HG03135 (cell line): ENCODE data around the gene CSRP2.

Experiments
- ATAC-seq: cut with Tn5 transposase; IDR thresholded peaks from one replicate; pipeline ENCODE4 v1.9.1; 2021; ENCODE audit warnings: mild to moderate bottlenecking, moderate library complexity; ENCODE audit not compliant: unreplicated experiment

CSRP2 gene

DNA sequence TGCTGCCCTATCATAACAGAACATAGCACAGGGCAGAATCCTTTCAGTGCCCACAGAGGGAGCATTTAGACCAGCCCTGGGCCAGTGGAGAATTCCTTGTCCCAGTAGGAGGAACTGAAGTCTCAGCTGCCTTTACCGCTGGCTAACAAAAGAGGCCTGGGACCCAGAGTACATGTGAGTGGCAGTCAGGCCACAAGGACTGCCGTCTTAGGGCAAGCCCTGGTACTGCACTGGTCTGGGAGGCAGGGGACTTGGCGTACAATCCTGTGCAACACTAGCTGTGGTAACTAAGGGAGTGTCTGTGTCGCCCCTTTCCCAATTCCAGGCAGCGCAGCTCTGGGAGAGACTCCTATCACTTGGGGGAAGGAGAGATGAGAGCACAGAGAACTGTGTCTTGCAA is 17.0 kb upstream of the CSRP2 start:
- no peak for ATAC-seq

DNA sequence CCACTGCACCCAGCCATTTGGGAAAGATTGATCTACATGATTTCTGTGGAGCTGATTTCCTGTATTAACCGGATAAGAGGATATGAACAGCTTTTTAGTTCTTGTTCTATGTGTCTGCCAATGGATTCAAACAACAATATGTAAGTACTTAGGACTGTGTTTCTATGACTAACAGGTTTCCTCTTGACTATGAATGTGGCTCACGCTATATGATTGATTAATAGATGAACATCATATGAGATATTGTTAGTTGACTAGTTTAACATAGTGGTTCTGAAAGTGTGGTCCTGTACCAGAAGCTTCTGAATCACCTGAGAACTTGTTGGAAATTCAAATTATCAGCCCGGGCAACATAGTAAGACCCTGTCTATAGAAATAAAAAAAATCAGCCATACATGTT is 12.8 kb upstream of the CSRP2 start:
- no peak for ATAC-seq

DNA sequence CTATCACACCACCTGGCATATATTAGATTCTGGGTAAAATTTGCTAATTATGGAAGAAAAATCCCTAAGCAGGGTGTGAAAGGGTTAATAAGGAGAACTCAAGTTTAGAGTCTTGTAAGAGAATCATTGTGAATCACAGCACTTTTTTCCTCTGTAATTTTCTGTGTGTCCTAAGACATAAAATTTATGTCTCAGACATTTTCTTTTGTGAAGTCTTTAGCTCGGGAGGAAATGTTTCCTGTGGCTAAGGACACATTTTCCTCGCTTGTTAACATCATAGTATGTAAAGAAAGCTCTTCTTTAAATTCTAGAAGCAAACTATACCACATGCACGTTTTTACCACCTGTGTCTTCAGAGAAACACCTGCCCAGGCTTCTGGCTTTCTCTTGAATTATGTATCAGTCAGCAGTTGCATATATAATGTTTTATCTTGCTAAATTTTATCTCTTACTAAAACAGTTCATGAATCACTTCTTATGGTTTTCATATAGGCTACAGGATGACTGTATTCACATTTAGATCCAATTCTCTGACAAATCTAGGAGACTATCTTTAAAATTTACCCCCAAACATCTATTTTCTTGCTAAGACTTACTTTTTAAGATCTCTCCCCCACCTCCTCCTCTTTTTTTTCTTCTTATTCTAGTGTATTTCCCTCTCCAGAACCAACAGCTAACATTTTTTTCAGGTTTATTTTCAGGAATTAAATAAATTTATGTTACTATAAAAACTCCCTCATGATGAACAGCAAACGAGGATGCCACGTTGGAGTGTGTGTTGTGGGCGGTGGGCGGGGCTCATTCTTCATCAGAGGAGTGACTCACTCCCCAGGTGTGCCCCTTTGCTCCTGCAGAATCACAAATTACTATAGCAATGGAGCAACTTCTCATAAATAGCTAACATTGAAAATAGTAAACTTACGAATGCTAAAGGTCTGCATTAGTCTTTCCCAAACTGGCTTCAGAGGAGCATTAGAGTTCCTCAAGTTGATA is 11.6 kb upstream of the CSRP2 start:
- no peak for ATAC-seq

DNA sequence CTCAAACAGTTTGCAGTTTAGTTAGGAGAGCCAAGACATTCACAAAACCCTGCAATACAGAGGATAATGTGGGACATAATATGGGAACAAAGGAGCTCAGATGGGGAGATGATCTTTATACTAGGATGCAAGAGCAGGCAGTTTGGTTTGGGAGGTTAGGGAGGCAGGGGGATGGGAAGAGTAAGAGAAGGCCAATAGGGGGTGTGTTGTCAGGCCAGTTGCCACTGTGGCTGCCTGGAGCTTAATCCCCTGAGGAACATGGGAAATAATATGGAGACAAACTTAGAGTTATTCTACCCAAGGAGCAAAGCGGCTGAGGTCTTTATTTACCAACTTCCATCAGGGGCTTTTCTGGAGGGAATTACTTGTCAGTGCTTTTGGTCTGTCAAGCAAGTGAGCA is 10.0 kb upstream of the CSRP2 start:
- no peak for ATAC-seq

DNA sequence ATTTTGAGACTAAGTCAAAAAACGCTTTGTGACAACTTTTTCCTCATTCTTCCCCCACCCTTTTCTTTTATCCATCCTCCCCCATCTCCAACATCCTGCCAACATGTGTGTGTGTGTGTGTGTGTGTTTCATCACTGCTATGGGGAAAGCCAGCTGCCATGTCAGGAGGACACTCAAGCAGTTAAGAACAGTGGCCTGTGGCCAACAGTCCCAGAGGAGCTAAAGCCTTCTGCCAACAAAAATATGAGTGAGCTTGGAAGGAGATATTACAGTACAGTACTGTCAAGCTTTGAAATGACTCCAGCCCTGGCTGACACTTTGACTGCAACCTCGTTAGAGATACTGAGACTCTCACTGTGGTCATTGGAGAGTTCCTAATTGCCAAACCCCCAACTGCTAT is 5.0 kb upstream of the CSRP2 start:
- ATAC-seq: no peak

DNA sequence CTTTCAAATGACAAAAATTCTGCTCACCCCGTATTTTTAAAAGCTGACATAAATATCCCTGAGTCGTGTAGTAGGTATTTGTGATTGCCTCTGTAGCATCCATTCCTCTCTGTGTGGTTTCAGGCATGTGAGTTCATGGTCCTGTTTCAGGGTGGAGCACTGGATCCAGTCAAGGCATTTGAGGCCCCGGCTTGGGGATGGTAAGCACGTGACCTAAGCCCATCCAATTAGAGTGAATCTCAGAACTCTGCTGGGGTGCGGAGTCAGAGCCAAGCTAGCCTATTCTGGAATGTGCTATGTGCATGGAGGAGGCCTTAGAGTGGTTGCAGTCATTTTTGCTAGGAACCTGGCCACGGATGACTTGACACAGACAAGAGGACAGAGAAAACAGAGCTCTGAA is 4.3 kb upstream of the CSRP2 start:
- ATAC-seq: no peak

DNA sequence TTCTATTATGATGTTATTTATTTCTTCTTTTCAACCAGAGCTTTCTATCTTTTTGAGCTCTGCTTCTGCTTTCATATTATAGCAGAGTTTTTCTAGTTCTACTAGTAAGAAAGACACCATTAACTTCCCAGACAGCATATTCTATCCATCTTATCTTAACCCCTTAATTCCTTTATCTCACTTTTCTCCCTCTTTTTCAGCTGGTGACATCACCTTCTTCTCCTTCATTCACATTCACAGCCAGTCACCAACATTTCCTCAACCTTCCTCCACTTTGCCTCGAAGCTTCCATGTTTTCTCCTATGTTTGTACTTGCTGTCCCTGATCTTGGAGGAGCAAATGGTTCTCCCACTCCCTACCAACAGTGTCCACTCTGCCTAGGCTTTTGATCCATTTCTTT is 3.5 kb upstream of the CSRP2 start:
- no peak for ATAC-seq

DNA sequence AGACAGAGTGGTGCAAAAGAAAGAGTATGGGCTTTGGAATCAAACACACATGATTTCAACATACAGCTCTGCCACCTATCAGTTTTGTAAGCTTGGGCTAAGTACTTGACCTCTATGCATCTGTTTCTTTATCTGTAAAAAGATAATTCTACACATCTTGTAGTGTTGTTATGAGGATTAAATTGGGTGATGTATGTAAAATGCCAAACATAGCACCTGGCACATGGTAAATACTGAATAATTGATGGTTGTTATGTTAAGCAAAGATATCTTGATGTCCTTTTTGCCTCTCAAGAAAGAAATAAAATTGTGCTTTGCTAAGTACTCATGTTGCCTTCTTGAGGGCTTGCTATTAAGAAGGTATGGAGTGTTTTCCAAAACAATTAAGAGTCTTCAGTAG is 2.3 kb upstream of the CSRP2 start:
- ATAC-seq: no peak

DNA sequence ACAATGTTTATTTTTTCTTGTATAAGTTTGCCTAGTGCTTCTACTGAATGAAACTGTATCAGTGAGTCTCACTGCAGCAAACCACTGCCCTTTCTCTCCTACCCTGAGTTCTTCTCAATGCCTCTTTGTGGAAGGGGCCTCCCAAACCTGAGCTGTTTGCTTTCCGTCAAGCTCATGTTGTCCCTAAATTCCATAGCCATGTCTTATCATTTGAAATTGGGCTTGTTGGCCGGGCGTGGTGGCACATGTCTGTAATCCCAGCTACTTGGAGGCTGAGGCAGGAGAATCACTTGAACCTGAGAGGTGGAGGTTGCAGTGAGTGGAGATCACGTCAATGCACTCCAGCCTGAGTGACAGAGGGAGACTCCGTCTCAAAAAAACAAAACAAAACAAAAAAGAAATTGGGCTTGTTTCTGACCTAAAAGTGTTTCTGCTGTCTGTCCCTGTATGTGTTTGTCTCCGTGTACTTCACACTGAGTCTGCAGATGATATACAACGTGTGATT is 1.8 kb upstream of the CSRP2 start:
- ATAC-seq: no peak

DNA sequence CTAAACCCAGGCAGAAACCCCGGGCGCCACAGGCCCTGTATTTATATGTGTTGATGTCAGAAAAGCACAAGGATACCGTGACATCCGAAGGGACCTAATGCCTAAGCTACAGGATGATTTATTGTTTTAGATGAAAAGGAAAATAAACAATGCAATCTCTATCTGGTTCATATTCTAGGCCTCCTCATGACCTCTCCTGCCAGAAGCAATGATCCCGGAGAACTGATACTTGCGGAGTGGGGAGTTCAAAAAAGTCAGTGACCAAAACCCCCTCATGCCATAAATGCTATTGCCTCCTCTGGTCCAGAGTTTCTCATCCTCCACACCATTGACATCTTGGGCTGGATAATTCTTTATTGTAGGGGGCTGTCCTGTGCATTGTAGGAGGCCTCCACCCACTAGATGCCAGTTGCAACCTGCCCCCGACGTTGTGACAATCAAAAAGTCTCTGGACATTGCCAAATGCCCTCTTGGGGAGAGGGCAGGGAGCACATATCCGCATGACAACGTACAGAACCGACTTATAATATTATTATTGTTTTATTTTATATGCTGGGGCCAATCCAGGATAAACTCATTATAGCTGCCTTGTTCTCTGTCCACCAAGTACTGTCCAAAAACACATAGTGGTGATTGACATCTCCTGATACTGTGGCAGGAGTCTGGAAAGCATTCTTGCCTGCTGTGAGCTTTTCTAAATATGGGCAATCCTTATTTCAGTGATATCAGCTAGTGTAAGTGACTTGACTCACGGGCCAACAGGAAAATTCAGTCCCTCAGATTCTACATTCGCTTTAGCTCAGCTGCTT is 1.1 kb upstream of the CSRP2 start:
- no peak for ATAC-seq

DNA sequence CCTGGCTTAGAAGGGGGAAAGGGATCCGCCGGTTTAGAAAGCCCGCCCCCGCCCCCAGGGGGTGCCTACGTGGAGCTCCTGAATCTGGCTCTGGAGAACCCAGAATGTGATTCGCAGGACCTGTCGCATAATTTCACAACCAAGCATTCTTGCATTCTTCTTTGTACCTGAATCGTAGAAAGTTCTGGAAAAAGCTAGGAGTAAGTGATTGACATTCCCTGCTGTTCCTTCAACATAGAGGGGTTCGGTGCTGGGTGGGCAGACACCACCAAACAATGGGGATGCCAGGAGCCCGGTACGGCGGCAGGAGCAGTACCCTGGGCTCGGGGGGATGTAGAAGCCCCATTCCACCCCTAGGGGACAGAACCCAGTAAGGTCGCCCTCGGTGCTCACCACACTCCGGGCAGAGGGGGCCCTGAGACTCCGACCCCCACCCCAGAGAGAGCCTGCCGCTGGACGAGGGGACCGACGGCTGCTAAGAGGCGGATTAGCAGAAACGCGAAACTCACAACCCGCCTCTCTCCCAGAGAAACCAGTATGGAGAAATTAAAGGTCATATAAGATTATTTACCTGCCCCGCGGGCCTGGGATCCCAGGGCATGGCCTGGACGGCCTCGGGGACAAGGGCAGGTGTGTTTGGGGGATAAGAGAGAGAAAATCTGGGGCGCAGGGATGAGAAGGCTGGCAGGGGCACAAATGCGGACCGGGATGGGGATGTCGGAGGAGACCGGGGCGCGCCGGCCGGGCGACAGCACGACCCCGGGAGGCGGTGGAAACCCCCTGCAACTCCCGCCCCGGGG is 520 bp downstream of the CSRP2 start:
- peak; percentile 53 for ATAC-seq

DNA sequence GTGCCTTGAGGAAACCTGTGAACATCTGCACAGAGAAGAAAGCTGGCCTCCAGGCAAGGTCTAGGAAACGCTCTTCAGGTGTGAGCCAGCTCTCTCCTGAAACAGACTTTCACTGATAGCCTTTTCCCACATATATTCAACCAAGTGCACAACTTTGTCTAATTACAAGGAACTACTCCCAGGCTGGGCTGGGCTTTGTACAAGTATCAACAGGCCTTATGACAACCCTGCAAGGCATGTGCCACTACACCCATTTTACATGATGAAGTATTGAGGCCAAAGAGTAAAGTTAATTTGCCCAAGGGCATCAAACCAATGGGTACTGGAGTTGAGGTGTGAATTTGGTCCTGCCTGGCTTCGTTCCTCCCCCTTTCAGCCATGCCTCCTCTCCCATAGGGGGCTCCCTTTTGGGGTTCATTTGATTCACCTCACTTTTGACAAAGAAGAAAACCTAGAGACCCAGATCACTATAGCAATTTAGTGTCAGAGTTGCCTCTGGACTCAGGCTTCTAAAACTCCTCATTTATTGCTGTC is 2.1 kb downstream of the CSRP2 start:
- ATAC-seq: no peak

DNA sequence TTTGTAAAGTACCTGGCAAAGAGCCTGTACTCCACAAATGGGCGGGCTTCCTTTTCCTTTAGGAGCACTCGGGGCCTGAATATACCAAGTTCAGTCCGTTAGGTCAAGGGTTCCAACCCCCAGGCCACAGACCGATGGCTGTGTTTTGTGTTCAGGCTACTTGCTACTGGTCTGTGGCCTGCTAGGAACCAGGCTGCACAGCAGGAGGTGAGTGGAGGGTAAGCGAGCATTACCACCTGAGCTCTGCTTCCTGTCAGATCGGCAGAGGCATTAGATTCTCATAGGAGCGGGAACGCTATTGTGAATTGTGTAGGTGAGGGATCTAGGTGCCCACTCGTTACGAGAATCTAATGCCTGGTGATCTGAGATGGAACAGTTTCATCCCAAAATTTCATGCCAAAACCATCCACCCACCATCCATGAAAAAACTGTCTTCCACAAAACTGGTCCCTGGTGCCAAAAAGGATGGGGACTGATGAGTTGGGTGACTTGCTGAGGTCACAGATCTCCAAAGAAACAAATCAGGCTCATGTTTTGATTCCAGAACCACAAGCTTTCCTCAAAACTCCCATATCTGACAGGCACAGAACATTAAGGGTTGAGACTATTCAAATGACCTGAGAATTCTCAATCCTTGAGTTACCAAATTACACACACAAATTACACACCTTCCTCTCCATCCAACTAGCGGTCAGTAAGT is 4.2 kb downstream of the CSRP2 start:
- no peak for ATAC-seq

DNA sequence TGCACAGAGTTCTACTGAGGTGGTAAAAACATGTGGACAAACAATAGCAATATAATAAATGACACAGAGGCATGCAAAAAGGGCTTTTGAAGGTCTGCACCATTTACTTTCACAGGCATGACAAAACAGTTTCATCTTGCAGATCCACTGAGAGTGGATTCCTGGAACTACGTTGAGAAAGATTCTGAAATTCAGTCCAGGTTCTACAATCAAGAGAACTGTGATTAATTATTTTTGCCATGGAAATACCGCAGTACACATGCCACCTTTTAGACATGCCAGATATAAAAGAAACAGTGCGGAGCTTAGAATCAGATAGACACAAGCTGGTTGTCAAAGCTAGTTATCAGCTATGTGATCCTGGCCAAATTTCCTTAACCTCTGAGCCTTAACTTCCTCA is 4.8 kb downstream of the CSRP2 start:
- no peak for ATAC-seq

DNA sequence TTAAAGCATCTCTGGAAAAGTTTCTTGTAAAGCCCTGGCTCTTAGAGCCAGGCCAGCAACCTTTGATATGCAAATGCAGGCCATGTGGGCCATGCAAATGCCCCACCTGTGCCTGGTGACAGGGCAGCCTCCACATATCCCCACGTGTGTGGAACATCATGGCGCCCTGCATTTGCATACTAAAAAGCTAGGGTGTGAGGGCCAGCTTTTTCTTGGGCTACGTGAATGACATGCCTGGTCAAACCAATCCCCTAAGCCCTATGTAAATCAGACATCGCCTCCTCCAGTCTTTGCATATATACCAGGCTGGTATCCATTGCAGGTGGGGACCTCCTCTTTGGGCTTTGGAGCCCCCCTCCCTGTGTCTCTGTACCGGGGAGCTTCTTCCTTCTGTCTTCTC is 6.4 kb downstream of the CSRP2 start:
- ATAC-seq: no peak

DNA sequence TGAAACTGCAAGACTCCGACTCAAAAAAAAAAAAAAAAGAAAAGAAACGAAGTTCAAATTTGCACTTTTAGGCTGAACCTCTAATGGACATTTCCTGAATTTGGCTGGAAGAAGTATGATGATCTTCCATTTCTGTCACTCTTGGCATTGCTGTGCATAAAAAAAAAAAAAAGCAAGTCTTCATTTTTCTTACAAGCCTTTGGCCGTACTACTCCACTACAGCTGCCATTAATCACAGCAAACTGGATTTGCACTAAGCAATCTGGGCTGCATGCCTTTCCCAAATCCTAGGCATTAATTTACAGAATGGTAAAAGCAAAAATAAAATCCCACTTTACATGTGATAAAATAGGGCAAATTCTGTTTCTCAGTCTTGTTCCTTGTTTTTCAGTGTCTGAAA is 7.1 kb downstream of the CSRP2 start:
- no peak for ATAC-seq

DNA sequence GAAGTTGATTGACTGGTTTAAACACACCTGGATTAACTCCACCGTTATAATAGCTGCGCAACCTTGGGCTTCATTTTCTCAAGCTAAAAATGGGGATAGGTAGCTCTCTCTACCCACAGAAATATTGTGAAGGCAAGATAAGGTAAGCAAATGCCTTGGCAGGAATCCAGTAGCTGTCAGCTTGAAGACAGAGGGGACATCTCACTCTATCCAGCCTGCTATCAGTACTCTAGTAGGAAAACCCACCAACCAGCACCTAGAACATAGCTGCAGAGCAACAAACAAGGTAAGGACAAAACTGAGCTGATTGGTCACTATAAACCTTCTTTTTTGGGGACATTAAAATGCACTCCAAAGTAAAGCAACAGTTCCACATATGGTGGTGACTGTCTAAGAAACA is 7.7 kb downstream of the CSRP2 start:
- no peak for ATAC-seq

DNA sequence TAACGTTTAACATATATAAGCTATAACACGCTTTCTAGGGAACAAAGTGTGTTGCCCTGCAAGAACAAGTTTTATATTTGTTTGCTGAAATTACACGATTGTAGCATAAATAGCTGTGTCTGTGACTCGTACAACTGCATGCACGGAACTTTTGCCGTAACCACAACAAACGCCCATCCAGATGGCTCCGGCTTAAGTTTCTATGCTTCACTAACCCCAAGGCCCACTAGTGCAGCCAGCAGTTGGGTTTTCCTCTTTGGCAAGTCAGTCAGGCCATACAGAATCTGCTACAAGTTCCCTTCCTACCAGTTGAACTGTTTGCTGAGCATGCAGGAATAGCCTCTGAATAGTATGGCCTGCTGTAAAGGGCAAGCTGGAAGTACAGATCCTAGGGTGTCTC is 12.1 kb downstream of the CSRP2 start:
- peak; percentile 45 for ATAC-seq

DNA sequence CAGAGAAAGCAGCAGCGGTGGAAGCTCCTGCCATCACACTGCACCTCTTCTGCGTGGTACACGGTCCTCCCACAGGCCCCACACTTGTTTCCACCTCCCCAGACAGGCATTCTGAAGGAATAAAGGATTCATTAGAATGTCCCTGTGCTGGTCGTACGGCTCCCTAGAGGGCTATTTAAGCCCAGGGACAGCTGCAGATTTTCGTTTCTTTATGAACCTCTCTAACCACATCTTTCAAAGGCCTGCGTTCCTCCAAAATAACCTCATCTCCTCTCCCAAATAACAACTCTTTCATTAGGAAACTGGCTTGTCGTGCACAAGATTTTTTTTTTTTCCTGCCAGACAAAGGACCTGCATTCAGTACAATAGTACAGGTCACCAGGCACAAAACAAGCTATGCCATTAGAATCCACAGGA is 12.7 kb downstream of the CSRP2 start:
- no peak for ATAC-seq

DNA sequence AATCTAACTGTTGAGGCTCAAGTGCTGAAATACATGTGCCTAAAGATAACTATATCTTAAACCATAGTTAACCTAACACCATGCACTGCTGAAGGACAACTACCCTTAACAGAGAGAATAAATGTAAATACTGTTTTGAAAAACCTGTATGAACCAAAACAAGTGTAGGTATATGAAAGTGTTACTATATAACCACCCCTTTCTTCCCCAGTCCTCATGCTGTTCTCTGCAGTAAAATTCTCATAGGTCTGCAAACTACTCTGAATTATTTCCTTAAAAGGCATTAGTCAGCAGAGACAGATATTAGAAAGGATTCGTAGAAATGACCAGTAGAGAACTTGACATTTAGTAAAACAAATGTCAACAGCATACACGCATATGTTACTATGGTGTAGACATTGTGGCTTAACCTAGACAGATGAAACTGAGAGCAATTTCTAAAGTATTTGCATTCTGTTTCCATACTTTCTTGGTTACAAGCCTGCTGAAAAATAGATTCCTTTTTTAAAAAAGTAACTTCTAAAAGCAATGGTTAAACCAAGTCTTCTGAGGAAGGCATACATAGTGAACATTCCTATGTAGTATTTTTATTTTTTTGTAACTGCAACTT is 13.9 kb downstream of the CSRP2 start:
- peak; percentile 91 for ATAC-seq
